Neural cell (in vitro differentiated cells): ENCODE measurements around the gene SMPD2.

ENCODE experiments used
- EP300 ChIP-seq: fragments of 450-650 bp; conservative IDR thresholded peaks from 2 replicates; pipeline ENCODE4 v1.6.1; 2014; ENCODE audit warnings: antibody characterized with exemption, mild to moderate bottlenecking, moderate library complexity; ENCODE audit not compliant: poor library complexity, severe bottlenecking
- EZH2 ChIP-seq: fragments of 200-600, 300-800 bp; shearing (Covaris generic), sonication (generic); IDR thresholded peaks from 2 replicates; pipeline ENCODE4 v1.6.1; 2014; ENCODE audit warnings: antibody characterized with exemption, low read length, borderline replicate concordance, mild to moderate bottlenecking; ENCODE audit not compliant: insufficient read depth, poor library complexity, severe bottlenecking
- POLR2AphosphoS5 ChIP-seq: IDR thresholded peaks from 2 replicates; pipeline ENCODE4 v1.6.1; 2012
- TAF1 ChIP-seq: IDR thresholded peaks from 2 replicates; pipeline ENCODE4 v1.6.1; 2012; ENCODE audit warnings: low read depth
- TF ChIP-seq, protein P1 (sequence below): fragments of 450-650 bp; IDR thresholded peaks from 2 replicates; pipeline ENCODE4 v1.5.1; 2014; ENCODE audit warnings: antibody characterized with exemption, mild to moderate bottlenecking, moderate library complexity; ENCODE audit not compliant: poor library complexity, severe bottlenecking

- TF ChIP-seq TAF1 (no peak), EP300 (no peak), POLR2AphosphoS5 (no peak), EZH2 (no peak)
- TF ChIP-seq, protein P1, sequence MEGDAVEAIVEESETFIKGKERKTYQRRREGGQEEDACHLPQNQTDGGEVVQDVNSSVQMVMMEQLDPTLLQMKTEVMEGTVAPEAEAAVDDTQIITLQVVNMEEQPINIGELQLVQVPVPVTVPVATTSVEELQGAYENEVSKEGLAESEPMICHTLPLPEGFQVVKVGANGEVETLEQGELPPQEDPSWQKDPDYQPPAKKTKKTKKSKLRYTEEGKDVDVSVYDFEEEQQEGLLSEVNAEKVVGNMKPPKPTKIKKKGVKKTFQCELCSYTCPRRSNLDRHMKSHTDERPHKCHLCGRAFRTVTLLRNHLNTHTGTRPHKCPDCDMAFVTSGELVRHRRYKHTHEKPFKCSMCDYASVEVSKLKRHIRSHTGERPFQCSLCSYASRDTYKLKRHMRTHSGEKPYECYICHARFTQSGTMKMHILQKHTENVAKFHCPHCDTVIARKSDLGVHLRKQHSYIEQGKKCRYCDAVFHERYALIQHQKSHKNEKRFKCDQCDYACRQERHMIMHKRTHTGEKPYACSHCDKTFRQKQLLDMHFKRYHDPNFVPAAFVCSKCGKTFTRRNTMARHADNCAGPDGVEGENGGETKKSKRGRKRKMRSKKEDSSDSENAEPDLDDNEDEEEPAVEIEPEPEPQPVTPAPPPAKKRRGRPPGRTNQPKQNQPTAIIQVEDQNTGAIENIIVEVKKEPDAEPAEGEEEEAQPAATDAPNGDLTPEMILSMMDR: no peak
Measured at GRCh38 chr6:109469591-109470189, 29.2 kb downstream of the SMPD2 start.
